ENCODE measurements around the gene CFAP251. TPM values are rescaled to one million over a fixed set of nuclear protein-coding genes. Genes with fewer than 3 reads are reported as not detected.

CFAP251 gene
- total and polyA plus RNA-seq, 2 experiments from 2014 or later: 3.0 to 3.7 TPM

- Histone ChIP-seq H3K9me3 (ENCODE audit: low read depth) (no peaks in the 10 kb centered on the region), H2AFZ (peak within 1 kb of the TSS; percentile 97), H3K27me3 (no peaks in the 10 kb centered on the region), H3K4me3 (peak within 1 kb of the TSS; percentile 98), H3K79me2 (peaks cover 48% of the 10 kb centered on the region), H3K36me3 (replicated peaks; ENCODE audit: insufficient read depth, low read depth) (no peaks in the 10 kb centered on the region), H4K20me1 (ENCODE audit: insufficient read depth, poor library complexity, severe bottlenecking) (no peaks in the 10 kb centered on the region), H3K4me1 (ENCODE audit: insufficient read depth) (peaks cover 16% of the 10 kb centered on the region), H3K27ac (peak within 1 kb of the TSS; percentile 81), H3K4me2 (peak within 1 kb of the TSS; percentile 99), H3K9me2 (replicated peaks; ENCODE audit: insufficient read depth) (no peaks in the 10 kb centered on the region)
- 0% methylated on average over 27 of the region's 83 CpGs for WGBS (ENCODE audit: low lambda C conversion rate, missing lambda C conversion rate)
- TF ChIP-seq EZH2phosphoT487 (IDR thresholded peaks at IDR 0.05; ENCODE audit: low read depth, severe bottlenecking, unreplicated experiment) (no peak), EZH2 (IDR thresholded peaks at IDR 0.05; ENCODE audit: borderline replicate concordance) (no peak)
- TF ChIP-seq, protein P1, sequence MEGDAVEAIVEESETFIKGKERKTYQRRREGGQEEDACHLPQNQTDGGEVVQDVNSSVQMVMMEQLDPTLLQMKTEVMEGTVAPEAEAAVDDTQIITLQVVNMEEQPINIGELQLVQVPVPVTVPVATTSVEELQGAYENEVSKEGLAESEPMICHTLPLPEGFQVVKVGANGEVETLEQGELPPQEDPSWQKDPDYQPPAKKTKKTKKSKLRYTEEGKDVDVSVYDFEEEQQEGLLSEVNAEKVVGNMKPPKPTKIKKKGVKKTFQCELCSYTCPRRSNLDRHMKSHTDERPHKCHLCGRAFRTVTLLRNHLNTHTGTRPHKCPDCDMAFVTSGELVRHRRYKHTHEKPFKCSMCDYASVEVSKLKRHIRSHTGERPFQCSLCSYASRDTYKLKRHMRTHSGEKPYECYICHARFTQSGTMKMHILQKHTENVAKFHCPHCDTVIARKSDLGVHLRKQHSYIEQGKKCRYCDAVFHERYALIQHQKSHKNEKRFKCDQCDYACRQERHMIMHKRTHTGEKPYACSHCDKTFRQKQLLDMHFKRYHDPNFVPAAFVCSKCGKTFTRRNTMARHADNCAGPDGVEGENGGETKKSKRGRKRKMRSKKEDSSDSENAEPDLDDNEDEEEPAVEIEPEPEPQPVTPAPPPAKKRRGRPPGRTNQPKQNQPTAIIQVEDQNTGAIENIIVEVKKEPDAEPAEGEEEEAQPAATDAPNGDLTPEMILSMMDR (IDR thresholded peaks at IDR 0.05; ENCODE audit: poor library complexity): no peak
- peak; percentile 87 for DNase-seq (ENCODE audit: low spot score)
Measured at GRCh38 chr12:122021822-122022392, 103.5 kb downstream of the CFAP251 start, which contains the start of gene BCL7A. TSS of gene BCL7A (plus strand) at chr12:122021884. CDS start at chr12:122022092, 208 bp downstream.

DNA sequence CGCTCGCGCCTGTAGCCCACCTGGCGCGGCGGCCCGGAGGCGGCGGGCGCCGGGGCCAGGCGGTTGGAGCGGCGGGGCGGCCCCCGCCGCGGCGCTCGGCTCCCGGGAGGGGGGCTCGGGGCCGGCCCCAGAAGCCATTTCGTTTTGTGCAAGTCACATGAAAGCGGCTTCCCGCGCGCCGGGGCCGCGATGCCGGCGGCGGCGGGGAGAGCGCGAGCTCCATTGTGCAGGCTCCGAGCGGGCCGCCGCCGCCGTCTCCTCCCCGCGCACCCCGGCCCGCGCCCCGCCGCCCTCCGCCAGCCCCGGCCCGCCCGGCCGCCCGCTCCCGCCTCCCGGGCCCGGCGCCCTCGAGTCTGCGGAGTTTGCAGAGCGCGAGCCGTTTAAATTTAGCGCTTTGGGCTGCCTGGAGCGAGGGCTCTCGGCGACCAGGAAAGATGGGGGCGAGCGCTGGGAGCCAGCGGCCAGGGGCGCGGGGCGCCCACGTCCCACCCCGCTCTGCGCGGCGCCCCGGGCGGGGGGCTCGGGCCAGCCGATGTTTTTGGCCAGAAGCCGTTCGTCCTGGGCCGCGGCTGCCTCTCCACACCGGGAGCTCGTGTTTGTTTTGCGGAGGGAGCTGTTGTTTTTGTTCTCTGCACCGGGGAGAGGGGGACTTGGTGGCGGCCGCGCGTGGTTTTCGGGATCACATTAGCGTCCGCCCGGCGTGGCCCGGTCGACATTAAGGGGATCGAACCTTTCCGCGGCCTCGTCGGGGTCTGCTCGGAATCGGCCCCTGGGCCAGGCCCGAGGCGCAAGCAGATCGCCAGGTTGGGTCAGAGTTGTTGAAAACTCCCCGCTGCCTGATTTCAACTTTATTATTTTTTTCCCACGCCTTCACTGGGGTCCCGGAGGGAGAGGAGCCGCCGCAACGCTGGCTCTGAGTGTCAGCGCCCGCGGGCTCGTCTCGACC, 104.3 kb downstream of the CFAP251 start:
- TF ChIP-seq, protein P1 (IDR thresholded peaks at IDR 0.05; ENCODE audit: poor library complexity): no peak
- TF ChIP-seq EZH2phosphoT487 (IDR thresholded peaks at IDR 0.05; ENCODE audit: low read depth, severe bottlenecking, unreplicated experiment) (no peak), EZH2 (IDR thresholded peaks at IDR 0.05; ENCODE audit: borderline replicate concordance) (no peak)
- Histone ChIP-seq H3K4me3 (peak overlapping the region; percentile 98), H3K9me3 (ENCODE audit: low read depth) (no peaks in the 10 kb centered on the region), H4K20me1 (ENCODE audit: insufficient read depth, poor library complexity, severe bottlenecking) (no peaks in the 10 kb centered on the region), H3K79me2 (peaks cover 55% of the 10 kb centered on the region), H3K4me2 (peak overlapping the region; percentile 99), H3K36me3 (replicated peaks; ENCODE audit: insufficient read depth, low read depth) (no peaks in the 10 kb centered on the region), H3K9me2 (replicated peaks; ENCODE audit: insufficient read depth) (no peaks in the 10 kb centered on the region), H2AFZ (peak overlapping the region; percentile 82), H3K27ac (peak overlapping the region; percentile 81), H3K27me3 (no peaks in the 10 kb centered on the region), H3K4me1 (ENCODE audit: insufficient read depth) (peaks cover 16% of the 10 kb centered on the region)
- DNase-seq (ENCODE audit: low spot score): peak; percentile 59
- 2% methylated on average over 54 of the region's 124 CpGs for WGBS (ENCODE audit: low lambda C conversion rate, missing lambda C conversion rate)

DNA sequence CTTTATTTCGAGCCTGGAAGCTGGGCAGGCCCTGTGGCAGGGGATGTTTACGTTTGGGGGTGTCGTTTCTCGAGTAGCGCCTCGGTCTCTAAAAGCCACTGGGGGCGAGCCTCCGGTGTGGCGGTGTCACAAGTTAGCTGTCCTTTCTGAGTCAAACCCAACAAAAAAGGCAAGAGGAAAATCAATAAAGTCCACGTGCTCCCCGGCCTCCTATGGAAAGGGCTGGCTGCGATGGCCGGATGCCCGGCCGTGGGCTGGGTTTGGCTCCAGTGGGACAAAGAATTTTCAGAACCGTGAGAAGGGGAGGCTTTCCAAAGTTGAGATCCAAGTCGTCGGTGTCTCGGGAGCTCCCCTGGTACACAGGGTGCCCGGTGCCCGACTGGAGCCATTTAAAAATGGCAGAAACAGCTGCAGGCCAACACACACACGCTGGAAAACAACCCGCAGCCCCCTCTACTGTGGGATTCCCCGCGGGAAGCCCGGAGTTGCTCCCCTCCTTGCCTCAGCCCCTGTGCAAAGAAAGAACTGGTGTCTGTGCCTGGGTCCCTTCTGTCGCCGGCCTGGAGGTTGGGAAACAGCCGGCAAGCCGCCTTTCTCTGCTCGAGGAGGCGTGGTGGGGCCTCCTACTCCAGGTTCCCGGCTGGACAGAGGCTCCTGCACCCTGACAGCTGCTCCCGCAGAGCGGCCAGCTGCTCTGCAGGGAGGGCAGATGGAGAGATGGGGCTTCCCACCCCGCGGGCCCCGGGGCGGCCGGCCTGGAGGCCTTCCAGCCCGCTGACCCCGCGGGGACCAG, 105.1 kb downstream of the CFAP251 start:
- H3K36me3 ChIP-seq (replicated peaks; ENCODE audit: insufficient read depth, low read depth): no peaks in the 10 kb centered on the region
- H3K4me1 ChIP-seq (ENCODE audit: insufficient read depth): peaks cover 16% of the 10 kb centered on the region
- no peaks in the 10 kb centered on the region for H3K9me3 ChIP-seq (ENCODE audit: low read depth)
- peak overlapping the region; percentile 99 for H3K4me2 ChIP-seq
- no peaks in the 10 kb centered on the region for H3K27me3 ChIP-seq
- DNase-seq (ENCODE audit: low spot score): peak; percentile 66
- no peaks in the 10 kb centered on the region for H4K20me1 ChIP-seq (ENCODE audit: insufficient read depth, poor library complexity, severe bottlenecking)
- H3K4me3 ChIP-seq: peak overlapping the region; percentile 98
- H3K27ac ChIP-seq: peak overlapping the region; percentile 81
- peaks cover 64% of the 10 kb centered on the region for H3K79me2 ChIP-seq
- peak overlapping the region; percentile 82 for H2AFZ ChIP-seq
- H3K9me2 ChIP-seq (replicated peaks; ENCODE audit: insufficient read depth): no peaks in the 10 kb centered on the region
- WGBS (ENCODE audit: low lambda C conversion rate, missing lambda C conversion rate): 10% methylated on average over 43 of the region's 43 CpGs
- TF ChIP-seq EZH2 (IDR thresholded peaks at IDR 0.05; ENCODE audit: borderline replicate concordance) (no peak), EZH2phosphoT487 (IDR thresholded peaks at IDR 0.05; ENCODE audit: low read depth, severe bottlenecking, unreplicated experiment) (no peak)
- TF ChIP-seq, protein P1 (IDR thresholded peaks at IDR 0.05; ENCODE audit: poor library complexity): no peak
